GM23248 (cell line): ENCODE data around the gene FZD10.

Source experiments
- EZH2 ChIP-seq: fragments of 200-600 bp; sonication (generic); IDR thresholded peaks from 2 replicates; pipeline ENCODE4 v1.6.1; 2018; ENCODE audit warnings: antibody characterized with exemption, mild to moderate bottlenecking; ENCODE audit not compliant: insufficient read depth, poor library complexity, severe bottlenecking
- EZH2phosphoT487 ChIP-seq: fragments of 200-600 bp; sonication (generic); IDR thresholded peaks from 2 replicates; pipeline ENCODE4 v1.6.1; 2018; ENCODE audit warnings: antibody characterized with exemption, moderate library complexity, mild to moderate bottlenecking, low read depth; ENCODE audit not compliant: insufficient read depth

GRCh38 chr12:130164936-130165335 lies 2.7 kb downstream of the FZD10 start:
- TF ChIP-seq EZH2 (no peak), EZH2phosphoT487 (no peak)
